SJSA1 (cell line): ENCODE data around the gene PKDREJ. TPM values are rescaled to one million over a fixed set of nuclear protein-coding genes. Genes with fewer than 3 reads are reported as not detected.

ENCODE experiments used
- DNase-seq, 2 experiments: peaks; one replicate each; pipeline ENCODE4 v3.0.0-alpha.2; 2015 to 2020; ENCODE audit warnings: low spot score in 2 of 2, low read depth in 1 of 2
- H3K27ac ChIP-seq: fragments of 250-450 bp; sonication (Bioruptor Pico); 2 replicates; pipeline ENCODE4 v1.5.1; 2020; ENCODE audit warnings: mild to moderate bottlenecking, moderate library complexity
- H3K27me3 ChIP-seq: fragments of 250-450 bp; sonication (Bioruptor Pico); replicated peaks from 2 replicates; pipeline ENCODE4 v1.5.1; 2020; ENCODE audit warnings: mild to moderate bottlenecking, moderate library complexity
- H3K36me3 ChIP-seq: fragments of 250-450 bp; sonication (Bioruptor Pico); 2 replicates; pipeline ENCODE4 v1.5.1; 2020; ENCODE audit warnings: mild to moderate bottlenecking
- H3K4me1 ChIP-seq: fragments of 250-450 bp; sonication (Bioruptor Pico); replicated peaks from 2 replicates; pipeline ENCODE4 v1.6.1; 2021; ENCODE audit warnings: mild to moderate bottlenecking
- H3K4me3 ChIP-seq: fragments of 250-450 bp; sonication (Bioruptor Pico); 2 replicates; pipeline ENCODE4 v1.5.1; 2020; ENCODE audit warnings: mild to moderate bottlenecking
- H3K9me3 ChIP-seq: fragments of 250-450 bp; sonication (Bioruptor Pico); replicated peaks from 2 replicates; pipeline ENCODE4 v1.5.1; 2020; ENCODE audit warnings: mild to moderate bottlenecking
- total RNA-seq: library from RNA; depleted of rRNA; stranded (reverse); fragments of >200 nt; shearing (Covaris generic); gene quantifications from 2 replicates; pipeline ENCODE4 v1.2.3, GENCODE V29; 2014; rRNA removed

Gene PKDREJ
- total RNA-seq, 1 experiment from 2014 or later, result not detected

DNA sequence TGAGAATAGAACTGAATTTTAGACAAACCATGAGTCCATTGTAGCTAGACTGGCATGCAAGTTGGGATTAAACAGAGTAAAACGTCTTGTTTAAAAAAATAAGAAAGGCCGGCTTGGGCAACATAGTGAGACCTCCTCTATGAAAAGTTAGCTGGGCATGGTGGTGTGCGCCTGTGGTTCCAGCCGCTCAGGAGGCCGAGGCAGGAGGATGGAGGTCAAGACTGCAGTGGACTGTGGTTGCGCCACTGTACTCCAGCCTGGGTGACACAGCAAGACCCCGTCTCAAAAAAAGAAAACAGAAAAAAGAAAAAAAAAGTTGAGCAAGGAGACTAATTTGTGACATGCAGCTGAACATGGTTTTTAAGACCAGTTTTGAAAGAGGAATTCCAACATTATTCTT, 36.6 kb downstream of the PKDREJ start:
- H3K4me3 ChIP-seq, result no peak overlapping the region
- no peak overlapping the region for H3K27ac ChIP-seq
- H3K36me3 ChIP-seq, result no peaks in the 10 kb centered on the region
- no peaks in the 10 kb centered on the region for H3K27me3 ChIP-seq
- no peaks in the 10 kb centered on the region for H3K9me3 ChIP-seq
- H3K4me1 ChIP-seq, result no peaks in the 10 kb centered on the region
- DNase-seq, result no peak

DNA sequence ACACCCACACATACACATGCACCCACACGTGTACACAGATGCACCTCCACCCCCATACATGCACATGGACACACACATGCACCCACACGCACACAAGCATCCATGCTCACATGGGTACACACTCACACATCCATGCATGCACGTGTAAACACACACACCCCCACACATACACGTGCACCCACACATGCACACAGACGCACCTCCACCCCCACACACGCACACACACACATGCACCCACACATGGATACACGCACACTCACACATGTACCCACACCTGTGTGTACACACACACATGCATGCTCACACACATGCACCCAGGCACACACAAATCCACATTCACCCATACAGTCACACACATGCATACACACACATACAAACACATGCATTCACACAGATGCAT, 37.5 kb downstream of the PKDREJ start:
- Histone ChIP-seq H3K27me3 (no peaks in the 10 kb centered on the region), H3K4me3 (no peak overlapping the region), H3K27ac (no peak overlapping the region), H3K36me3 (no peaks in the 10 kb centered on the region), H3K9me3 (no peaks in the 10 kb centered on the region), H3K4me1 (no peaks in the 10 kb centered on the region)
- DNase-seq, result no peak

DNA sequence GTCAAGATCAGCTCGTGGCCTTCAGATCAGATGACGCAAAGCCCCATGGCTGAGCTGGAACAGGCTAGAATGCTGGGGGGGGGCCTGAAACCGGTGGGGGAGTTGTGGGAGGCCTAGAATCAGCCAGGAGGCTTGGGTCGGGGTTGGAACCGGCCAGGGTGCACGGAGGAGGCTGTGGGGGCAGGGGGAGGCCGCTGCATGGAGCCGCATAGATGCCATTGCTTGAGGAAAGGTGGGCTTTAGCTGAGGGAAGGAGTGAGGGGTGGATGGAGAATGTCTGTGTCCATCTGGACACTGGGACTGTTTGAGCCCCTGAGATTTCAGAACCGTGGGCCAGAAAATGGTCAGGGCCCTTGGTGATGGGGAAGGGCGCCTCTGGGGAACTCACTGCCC, 38.2 kb downstream of the PKDREJ start:
- Histone ChIP-seq H3K27ac (no peak overlapping the region), H3K4me1 (no peaks in the 10 kb centered on the region), H3K9me3 (no peaks in the 10 kb centered on the region), H3K4me3 (no peak overlapping the region), H3K27me3 (no peaks in the 10 kb centered on the region), H3K36me3 (peaks cover under 1% of the 10 kb centered on the region; the same call in 1 of the 2 replicates)
- no peak for DNase-seq

DNA sequence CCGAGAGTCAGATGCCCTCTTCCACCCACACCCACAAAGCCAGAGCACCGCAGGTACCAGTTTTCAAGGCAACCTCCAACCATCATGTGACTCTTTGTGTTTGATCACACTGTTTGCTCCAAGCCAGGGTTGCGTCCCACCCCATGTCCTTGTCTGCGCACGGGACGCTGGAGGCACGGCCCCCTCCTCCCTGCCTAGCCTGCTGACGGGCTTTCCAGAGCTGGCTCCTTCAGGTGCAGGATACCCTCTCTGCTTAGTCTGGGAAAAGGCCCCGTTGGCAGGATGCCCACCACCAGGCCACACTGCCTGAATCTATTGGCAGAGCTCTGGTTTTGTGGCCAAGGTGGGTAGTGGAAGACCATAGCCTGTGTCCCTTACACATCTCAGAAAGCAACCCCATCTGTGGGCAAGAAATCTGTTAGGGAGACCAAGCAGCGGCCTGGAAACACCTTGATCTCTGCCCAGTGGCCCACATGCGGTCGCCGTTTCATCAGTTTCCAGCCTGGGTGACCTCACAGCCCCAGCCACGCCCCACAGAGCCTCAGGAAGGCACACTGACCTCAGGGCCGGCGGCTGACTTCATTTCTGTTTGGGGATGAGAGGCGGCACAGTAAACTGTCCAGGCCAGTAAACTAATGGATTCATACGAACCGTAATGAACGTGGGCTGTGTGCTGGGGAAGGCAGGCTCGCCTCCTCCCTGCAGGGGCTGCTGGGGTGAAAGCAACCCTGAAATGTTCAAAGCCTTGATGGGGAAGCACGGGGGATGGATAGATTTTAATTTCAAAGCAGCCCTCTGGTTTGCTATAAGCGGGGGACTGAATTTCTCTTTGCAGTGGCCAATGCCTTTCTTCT, 38.9 kb downstream of the PKDREJ start:
- Histone ChIP-seq H3K27ac (no peak overlapping the region), H3K36me3 (peaks cover 5% of the 10 kb centered on the region; the same call in 1 of the 2 replicates), H3K27me3 (no peaks in the 10 kb centered on the region), H3K4me3 (no peak overlapping the region), H3K4me1 (no peaks in the 10 kb centered on the region), H3K9me3 (no peaks in the 10 kb centered on the region)
- DNase-seq, result no peak

DNA sequence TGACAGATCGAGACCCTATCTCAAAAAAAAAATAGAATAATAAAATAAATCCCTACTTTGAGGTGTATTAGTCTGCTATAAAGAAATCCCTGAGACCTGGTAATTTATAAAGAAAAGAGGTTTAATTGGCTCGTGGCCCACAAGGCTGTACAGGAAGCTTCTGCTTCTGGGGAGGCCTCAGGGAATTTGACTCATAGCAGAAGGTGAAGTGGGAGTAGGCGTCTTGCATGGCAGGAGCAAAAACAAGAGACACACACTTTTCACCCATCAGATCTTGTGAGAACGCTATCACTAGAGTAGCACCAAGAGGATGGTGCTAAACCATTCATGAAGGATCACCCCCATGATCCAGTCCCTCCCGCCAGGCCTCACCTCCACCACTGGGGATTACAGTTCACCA, 42.2 kb downstream of the PKDREJ start:
- H3K4me3 ChIP-seq, result no peak overlapping the region
- H3K4me1 ChIP-seq, result no peaks in the 10 kb centered on the region
- no peaks in the 10 kb centered on the region for H3K9me3 ChIP-seq
- peaks cover 8% of the 10 kb centered on the region; the same call in 1 of the 2 replicates for H3K36me3 ChIP-seq
- DNase-seq, result no peak
- no peaks in the 10 kb centered on the region for H3K27me3 ChIP-seq
- no peak overlapping the region for H3K27ac ChIP-seq

DNA sequence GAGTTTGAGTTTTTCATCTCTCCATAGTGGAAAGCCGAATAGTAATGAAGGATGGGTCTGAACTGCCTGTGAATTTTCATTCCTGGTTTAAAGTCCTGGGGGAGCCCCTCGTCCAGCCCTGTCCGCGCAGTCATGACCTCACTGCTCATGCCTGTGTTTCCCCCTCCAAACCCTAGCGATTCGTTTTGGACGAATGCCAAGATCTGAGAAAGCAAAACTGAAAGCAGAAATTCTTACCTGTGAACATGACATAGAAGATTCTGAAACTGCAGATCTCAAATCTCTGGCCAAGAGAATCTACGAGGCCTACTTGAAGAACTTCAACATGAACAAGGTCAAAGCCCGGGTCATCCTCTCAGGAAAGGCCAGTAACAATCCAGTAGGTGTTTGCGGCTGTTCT, 43.5 kb downstream of the PKDREJ start:
- no peak overlapping the region for H3K4me3 ChIP-seq
- DNase-seq, result no peak
- peaks cover 8% of the 10 kb centered on the region; the same call in 1 of the 2 replicates for H3K36me3 ChIP-seq
- no peaks in the 10 kb centered on the region for H3K9me3 ChIP-seq
- no peaks in the 10 kb centered on the region for H3K4me1 ChIP-seq
- no peaks in the 10 kb centered on the region for H3K27me3 ChIP-seq
- H3K27ac ChIP-seq, result no peak overlapping the region

DNA sequence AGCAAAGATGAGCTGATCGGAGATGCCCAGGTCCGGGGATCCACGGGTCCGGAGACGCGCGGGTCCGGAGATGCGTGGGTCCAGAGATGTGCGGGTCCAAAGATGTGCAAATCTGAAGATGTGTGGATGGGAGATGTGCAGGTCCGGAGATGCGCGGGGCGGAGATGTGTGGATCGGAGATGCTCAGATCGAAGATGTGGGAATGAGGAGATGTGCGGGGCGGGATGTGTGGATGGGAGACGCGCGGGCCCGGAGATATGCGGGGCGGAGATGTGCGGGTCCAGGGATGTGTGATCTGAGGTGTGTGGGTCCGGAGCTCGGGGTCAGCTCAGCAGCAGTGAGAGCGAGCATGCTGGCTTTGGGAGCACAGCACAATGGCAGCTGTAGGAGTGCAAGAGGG, 48.5 kb downstream of the PKDREJ start:
- Histone ChIP-seq H3K27me3 (no peaks in the 10 kb centered on the region), H3K36me3 (peaks cover 4% of the 10 kb centered on the region), H3K27ac (no peak overlapping the region), H3K9me3 (peaks cover under 1% of the 10 kb centered on the region; the same call in 1 of the 2 replicates), H3K4me1 (no peaks in the 10 kb centered on the region), H3K4me3 (no peak overlapping the region)
- no peak for DNase-seq

DNA sequence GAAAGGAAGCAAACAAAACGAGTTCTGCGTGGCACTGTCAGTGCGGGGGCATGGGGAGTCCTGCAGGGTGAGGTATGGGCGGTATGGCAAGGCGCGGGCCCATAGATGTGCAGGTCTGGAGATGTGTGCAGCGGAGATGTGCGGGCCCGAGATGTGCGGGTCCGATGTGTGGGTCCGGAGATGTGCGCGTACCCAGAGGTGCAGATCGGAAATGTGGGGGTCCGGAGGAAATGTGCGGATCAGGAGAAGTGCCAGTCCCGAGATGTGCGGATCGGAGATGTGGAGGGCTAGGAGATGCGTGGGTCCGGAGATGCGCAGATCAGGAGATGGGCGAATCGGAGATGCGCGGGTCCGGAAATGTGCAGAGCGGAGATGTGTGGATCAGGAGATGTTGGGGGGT, 49.0 kb downstream of the PKDREJ start:
- Histone ChIP-seq H3K4me3 (no peak overlapping the region), H3K4me1 (no peaks in the 10 kb centered on the region), H3K27me3 (no peaks in the 10 kb centered on the region), H3K27ac (no peak overlapping the region), H3K9me3 (peaks cover 5% of the 10 kb centered on the region), H3K36me3 (peaks cover 3% of the 10 kb centered on the region)
- DNase-seq, result no peak

DNA sequence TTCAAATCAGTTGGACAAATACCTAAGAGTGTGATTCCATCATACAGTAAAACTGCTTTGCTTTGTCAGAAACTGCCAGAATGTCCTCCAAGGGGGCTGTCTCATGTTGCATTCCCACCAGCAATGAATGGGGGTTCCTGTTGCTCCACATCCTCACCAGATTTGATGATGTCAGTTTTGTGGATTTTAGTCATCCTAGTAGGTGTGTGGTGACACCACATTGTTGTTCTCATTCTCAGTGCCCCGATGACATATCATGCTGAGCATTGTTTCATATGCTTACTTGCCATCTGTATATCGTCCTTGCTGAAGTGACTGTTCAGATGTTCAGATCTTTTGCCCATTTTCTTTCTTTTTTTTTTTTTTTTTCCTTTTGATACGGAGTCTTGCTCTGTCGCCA, 50.1 kb downstream of the PKDREJ start:
- no peak overlapping the region for H3K27ac ChIP-seq
- H3K4me3 ChIP-seq, result no peak overlapping the region
- DNase-seq, result no peak
- H3K36me3 ChIP-seq, result no peaks in the 10 kb centered on the region; the same call in 1 of the 2 replicates
- H3K27me3 ChIP-seq, result no peaks in the 10 kb centered on the region
- no peaks in the 10 kb centered on the region for H3K4me1 ChIP-seq
- peaks cover 5% of the 10 kb centered on the region for H3K9me3 ChIP-seq

DNA sequence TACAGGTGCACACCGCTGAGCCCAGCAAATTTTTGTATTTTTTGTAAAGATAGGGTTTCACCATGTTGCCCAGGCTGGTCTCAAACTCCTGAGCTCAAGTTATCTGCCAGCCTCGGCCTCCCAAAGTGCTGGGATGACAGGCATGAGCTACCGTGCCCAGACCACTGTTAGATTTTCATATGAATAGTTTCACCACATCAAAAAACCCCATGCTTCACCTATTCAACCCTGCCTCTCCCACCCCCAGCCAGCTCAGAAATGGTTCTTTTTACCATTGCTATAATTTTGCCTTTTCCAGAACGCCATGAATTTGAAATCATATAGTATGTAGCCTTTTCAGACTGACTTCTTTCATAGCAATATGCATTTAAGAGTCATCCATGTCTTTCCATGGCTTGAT, 50.9 kb downstream of the PKDREJ start:
- H3K9me3 ChIP-seq, result peaks cover 5% of the 10 kb centered on the region
- H3K4me3 ChIP-seq, result no peak overlapping the region
- H3K36me3 ChIP-seq, result no peaks in the 10 kb centered on the region; the same call in 1 of the 2 replicates
- no peaks in the 10 kb centered on the region for H3K4me1 ChIP-seq
- H3K27ac ChIP-seq, result no peak overlapping the region
- no peaks in the 10 kb centered on the region for H3K27me3 ChIP-seq
- no peak for DNase-seq

DNA sequence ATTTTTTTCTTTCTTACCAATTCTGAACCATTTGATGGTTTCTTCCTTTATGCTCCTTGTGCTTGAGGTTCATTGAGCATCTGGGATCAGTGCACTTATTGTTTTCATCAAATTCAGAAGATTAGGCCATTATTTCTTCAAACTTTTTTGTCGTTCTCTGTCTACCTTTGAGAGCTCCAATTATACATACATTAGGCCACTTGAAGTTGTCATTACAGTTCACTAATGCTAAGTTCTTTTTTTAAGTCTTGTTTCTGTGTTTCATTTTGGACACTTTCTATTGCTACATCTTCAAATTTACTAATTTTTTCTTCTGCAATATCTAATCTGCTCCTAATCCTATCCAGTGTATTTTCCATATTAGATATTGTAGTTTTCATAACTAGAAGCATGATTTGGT, 53.9 kb downstream of the PKDREJ start:
- H3K4me1 ChIP-seq, result no peaks in the 10 kb centered on the region
- no peak overlapping the region for H3K27ac ChIP-seq
- DNase-seq, result no peak
- no peak overlapping the region for H3K4me3 ChIP-seq
- peaks cover 5% of the 10 kb centered on the region for H3K9me3 ChIP-seq
- H3K27me3 ChIP-seq, result no peaks in the 10 kb centered on the region
- no peaks in the 10 kb centered on the region; the same call in 1 of the 2 replicates for H3K36me3 ChIP-seq

Other genes with a start within 250 kb of the PKDREJ start
- 4.9 and 11.9 TPM in 2 replicates for gene PPARA, start 112.8 kb downstream of the PKDREJ start, total RNA-seq
- 10.9 and 18.1 TPM in 2 replicates for gene CDPF1, start 13.1 kb downstream of the PKDREJ start, total RNA-seq
- gene TTC38, start 4.7 kb upstream of the PKDREJ start, total RNA-seq, result 47.1 and 58.1 TPM in 2 replicates
- 22.4 and 36.2 TPM in 2 replicates for gene GTSE1, start 33.5 kb upstream of the PKDREJ start, total RNA-seq
- 59.5 and 60.9 TPM in 2 replicates for gene TRMU, start 72.4 kb upstream of the PKDREJ start, total RNA-seq